ENCODE measurements around the gene CAMP. TPM values are rescaled to one million over a fixed set of nuclear protein-coding genes. Genes with fewer than 3 reads are reported as not detected.

Gene CAMP
- total RNA-seq, 1 donor from 2014 or later: not detected

DNA sequence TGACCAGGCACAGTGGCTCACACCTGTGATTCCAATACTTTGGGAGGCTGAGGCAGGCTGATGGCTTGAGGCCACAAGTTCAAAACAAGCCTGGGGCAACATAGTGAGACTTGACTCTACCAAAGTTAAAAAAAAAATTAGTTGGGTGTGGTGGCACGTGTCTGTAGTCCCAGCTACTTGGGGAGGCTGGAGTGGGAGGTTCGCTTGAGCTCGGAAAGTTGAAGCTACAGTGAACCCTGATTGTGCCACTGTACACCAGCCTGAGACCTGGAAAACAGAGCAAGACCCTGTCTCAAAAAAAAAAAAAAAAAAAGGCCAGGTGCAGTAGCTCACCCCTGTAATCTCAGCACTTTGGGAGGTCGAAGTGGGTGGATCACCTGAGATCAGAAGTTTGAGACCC is 38.2 kb upstream of the CAMP start:
- no peak for DNase-seq (ENCODE audit: low read depth)
- Histone ChIP-seq H3K36me3 (ENCODE audit: control insufficient read depth, insufficient read depth, low read length) (no peaks in the 10 kb centered on the region), H3K4me3 (ENCODE audit: low read depth, low read length) (no peak overlapping the region), H3K27me3 (ENCODE audit: control insufficient read depth, insufficient read depth, low read length) (no peaks in the 10 kb centered on the region)
- TF ChIP-seq, protein P1, sequence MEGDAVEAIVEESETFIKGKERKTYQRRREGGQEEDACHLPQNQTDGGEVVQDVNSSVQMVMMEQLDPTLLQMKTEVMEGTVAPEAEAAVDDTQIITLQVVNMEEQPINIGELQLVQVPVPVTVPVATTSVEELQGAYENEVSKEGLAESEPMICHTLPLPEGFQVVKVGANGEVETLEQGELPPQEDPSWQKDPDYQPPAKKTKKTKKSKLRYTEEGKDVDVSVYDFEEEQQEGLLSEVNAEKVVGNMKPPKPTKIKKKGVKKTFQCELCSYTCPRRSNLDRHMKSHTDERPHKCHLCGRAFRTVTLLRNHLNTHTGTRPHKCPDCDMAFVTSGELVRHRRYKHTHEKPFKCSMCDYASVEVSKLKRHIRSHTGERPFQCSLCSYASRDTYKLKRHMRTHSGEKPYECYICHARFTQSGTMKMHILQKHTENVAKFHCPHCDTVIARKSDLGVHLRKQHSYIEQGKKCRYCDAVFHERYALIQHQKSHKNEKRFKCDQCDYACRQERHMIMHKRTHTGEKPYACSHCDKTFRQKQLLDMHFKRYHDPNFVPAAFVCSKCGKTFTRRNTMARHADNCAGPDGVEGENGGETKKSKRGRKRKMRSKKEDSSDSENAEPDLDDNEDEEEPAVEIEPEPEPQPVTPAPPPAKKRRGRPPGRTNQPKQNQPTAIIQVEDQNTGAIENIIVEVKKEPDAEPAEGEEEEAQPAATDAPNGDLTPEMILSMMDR (IDR thresholded peaks at IDR 0.05; ENCODE audit: insufficient read depth, low read length, poor library complexity, severe bottlenecking): no peak

DNA sequence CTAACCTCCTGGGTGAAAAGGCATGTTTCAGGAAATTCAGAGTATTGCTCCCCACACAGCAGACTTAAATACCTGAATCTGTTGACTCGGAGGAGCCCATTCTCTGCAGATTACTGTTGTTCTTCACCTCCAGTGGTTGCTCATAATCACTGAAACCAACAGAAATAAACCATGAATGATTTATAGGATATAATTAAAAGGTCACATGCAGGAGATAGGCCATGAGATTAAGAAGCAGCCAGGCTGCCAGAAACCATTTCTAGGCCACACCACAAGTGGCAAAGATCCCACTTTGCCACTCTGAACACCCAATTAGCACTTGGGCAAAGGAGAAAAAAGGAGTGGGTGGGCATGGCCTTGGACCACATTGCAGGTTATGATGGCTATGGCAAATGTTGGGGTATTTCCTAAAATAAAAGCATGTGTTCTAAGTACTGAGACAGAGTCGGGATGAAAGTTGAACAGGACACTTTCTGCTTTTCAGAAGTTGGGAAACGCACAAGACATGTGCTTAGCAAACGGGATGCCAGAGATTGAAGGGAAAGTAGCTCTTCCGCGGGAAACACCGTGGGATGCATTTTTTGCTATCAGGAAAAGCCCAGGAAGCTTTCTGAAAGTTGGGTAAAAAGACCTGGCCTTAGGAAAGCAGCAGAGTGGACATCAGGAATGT is 36.5 kb upstream of the CAMP start:
- Histone ChIP-seq H3K36me3 (ENCODE audit: control insufficient read depth, insufficient read depth, low read length) (no peaks in the 10 kb centered on the region), H3K4me3 (ENCODE audit: low read depth, low read length) (peak overlapping the region; percentile 79), H3K27me3 (ENCODE audit: control insufficient read depth, insufficient read depth, low read length) (no peaks in the 10 kb centered on the region)
- TF ChIP-seq, protein P1 (IDR thresholded peaks at IDR 0.05; ENCODE audit: insufficient read depth, low read length, poor library complexity, severe bottlenecking): no peak
- peak; percentile 2 for DNase-seq (ENCODE audit: low read depth)

DNA sequence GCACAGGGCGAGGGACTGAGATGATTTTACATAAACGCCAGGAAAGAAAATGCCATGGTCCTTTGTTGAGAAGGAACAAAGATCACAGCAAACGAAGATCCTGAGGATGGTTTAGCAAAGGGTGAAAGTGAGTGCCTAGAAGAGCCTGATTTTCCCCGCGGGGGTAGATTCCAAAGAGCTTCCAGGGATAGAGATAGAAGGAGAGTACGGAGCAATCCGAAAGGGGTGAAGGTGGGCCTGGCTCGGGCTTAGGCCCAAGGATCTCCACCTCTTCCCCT is 36.1 kb upstream of the CAMP start:
- DNase-seq (ENCODE audit: low read depth): no peak
- TF ChIP-seq, protein P1 (IDR thresholded peaks at IDR 0.05; ENCODE audit: insufficient read depth, low read length, poor library complexity, severe bottlenecking): no peak
- no peaks in the 10 kb centered on the region for H3K27me3 ChIP-seq (ENCODE audit: control insufficient read depth, insufficient read depth, low read length)
- H3K4me3 ChIP-seq (ENCODE audit: low read depth, low read length): peak overlapping the region; percentile 79
- H3K36me3 ChIP-seq (ENCODE audit: control insufficient read depth, insufficient read depth, low read length): no peaks in the 10 kb centered on the region

DNA sequence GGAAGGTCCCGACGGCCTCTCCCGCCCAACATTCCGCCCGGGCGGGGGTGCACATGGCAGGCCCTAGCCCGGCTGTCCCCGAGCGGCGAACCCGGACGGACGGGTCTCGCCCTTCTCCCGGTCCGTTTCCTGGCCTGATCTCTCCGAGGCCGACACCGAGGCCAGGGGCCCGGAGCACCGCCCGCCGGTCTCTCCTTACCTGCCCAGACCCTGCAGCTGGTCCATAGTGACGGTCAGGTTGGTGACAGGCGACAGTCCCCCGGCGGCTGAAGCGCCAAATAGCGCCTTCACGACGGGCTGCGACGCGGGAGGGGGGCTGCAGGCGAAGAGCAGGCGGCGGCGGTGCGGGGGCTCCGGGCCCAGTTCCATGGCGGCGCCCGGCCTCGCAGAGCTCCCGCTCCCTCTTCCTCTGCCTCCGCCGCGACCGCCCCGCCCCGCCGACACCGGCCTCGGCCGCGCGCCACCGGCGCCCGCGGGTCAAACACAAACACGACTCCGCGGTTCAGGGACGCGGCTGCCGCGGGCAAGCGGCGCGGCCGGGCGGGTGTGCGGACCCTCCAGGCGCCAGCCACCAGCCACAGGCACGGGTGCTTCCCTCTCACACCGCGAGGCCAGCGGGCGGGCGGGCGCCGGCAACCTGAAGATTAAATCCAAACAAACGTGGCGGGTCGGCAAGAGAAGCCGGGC is 35.6 kb upstream of the CAMP start:
- TF ChIP-seq, protein P1 (IDR thresholded peaks at IDR 0.05; ENCODE audit: insufficient read depth, low read length, poor library complexity, severe bottlenecking): no peak
- peak; percentile 39 for DNase-seq (ENCODE audit: low read depth)

DNA sequence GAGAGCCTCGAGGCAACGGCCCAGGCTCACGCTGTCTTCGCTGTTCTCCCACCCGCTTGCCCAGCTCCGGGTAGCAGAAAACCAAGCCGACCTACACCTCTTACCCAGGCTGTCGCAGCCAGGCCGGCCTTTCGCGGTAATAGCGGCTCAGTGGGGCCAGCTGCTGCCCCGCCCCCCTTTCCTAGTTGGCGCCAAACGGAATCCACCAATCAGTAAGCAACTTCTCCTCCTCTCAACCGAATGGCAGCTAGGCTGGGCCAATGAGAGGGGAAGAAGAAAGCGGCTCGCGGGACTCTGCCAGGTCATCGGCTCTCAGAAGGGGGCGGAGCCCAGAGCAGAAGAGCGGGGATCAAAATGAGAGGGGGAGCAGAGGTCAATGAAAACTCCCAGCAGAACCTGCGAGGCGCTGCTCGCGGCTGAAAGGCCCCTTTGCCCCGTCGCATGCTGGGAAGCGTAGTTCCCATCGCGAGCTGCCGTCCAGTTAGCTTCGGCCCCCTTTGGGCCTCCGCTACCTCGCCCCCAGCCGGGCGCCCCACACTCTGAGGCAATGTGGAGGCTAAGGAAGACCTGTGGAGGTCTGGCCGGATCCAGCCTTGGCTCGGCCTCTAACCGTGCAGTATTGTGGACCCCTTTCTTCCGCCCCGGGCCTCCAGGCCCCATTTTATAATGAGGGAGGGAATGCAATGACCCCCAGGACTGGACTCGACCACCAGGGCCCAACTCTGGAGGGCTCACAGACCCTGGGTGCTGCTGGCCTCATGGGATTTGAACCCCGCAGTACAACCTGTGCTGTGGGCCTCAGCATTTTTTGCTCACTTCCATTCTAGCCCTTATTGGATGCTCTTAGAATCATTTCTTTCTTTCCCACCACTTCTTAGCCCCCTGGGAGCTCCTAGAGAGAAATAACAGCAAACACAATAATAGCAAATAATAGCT is 34.8 kb upstream of the CAMP start, which contains the start of gene CDC25A:
TSS of gene CDC25A (minus strand) at position 152 of the 936 bp plus-strand sequence. CDS start 470 bp downstream, outside the sequence.
- TF ChIP-seq, protein P1 (IDR thresholded peaks at IDR 0.05; ENCODE audit: insufficient read depth, low read length, poor library complexity, severe bottlenecking): no peak
- DNase-seq (ENCODE audit: low read depth): peak; percentile 97
- H3K27me3 ChIP-seq (ENCODE audit: control insufficient read depth, insufficient read depth, low read length): no peaks in the 10 kb centered on the region

More for the DNA sequence above, 35.6 kb upstream of the CAMP start:
- no peaks in the 10 kb centered on the region for H3K27me3 ChIP-seq (ENCODE audit: control insufficient read depth, insufficient read depth, low read length)
- peak overlapping the region; percentile 79 for H3K4me3 ChIP-seq (ENCODE audit: low read depth, low read length)
- no peaks in the 10 kb centered on the region for H3K36me3 ChIP-seq (ENCODE audit: control insufficient read depth, insufficient read depth, low read length)

More for the DNA sequence above, 34.8 kb upstream of the CAMP start, which contains the start of gene CDC25A:
- Histone ChIP-seq H3K4me3 (ENCODE audit: low read depth, low read length) (peak within 1 kb of the TSS; percentile 79), H3K36me3 (ENCODE audit: control insufficient read depth, insufficient read depth, low read length) (no peaks in the 10 kb centered on the region)

Measured in kidney epithelial cell (primary cell).